HG02678 (cell line): ENCODE results near the gene AHNAK2.

Experiments
- ATAC-seq: cut with Tn5 transposase; IDR thresholded peaks from one replicate; pipeline ENCODE4 v1.9.1; 2021; ENCODE audit warnings: mild to moderate bottlenecking, moderate library complexity; ENCODE audit not compliant: unreplicated experiment

AHNAK2 gene

GRCh38 chr14:104941508-104942365 is 36.4 kb downstream of the AHNAK2 start:
- ATAC-seq = no peak

DNA sequence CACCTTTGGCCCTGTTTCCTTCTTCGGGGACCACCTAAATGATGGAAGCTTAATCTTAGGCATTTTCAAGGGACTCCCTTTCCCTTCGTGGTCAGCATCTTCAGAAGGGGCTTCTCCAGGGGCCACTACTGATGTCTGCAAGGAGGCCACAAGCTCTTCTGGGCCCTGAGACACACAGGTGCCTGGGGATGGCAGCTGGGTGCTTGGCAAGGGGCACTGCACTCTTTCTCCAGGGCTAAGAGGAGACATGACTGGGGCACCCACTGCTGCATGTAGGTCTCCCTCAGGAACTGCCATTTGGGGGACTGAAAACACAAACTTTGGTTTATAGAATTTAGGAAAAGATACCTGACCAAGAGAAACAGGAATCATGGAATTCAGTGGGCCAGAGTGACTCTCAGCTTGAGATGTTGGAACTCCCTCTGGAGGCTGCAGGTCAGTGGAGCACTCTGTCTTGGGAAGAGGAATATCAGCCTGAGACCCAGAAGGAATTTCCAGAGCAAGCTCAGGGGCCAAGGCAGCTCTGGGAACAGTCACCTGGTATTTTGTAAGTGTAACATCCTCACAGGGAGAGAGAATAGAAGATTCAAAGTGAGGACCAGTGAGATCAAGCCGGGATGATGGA is 37.5 kb downstream of the AHNAK2 start:
- no peak for ATAC-seq

DNA sequence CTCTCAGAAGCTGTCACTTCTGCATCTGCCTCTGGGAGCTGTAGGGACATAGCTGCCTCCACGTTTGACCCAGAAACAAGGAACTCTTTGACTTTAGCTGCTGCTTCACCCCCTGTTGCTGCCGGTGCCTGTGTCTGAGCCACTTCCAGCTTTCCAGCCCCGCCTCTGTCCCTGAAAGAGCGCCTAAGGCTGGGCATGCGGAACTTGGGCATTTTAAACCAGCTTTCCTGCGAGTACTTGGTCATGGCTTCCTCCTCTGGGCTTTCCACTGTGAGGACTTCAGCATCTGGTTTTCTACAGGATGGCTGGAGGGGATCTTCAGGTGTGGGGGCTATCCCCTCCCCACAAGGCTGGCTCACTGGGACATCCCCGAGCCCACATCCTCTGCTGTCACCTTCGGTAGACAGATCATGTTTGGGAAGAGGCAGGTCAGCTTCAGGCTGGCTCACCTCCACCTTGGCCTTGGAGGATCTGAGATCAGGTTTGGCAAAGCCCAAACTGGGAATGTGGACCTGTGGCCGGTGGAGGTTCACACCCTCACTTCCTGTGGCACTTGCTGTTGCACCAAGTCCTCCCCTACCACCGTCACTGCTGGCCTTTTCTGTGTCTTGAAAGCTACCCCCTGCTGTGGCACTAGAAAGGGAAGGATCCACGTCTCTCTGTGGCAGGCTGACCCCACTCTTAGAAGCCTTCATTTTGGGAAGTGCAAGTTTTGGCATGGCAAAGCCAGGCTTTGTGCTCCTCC is 38.3 kb downstream of the AHNAK2 start:
- no peak for ATAC-seq

- no peak for ATAC-seq
Observed at GRCh38 chr14:104938960-104939359, 39.2 kb downstream of the AHNAK2 start.

DNA sequence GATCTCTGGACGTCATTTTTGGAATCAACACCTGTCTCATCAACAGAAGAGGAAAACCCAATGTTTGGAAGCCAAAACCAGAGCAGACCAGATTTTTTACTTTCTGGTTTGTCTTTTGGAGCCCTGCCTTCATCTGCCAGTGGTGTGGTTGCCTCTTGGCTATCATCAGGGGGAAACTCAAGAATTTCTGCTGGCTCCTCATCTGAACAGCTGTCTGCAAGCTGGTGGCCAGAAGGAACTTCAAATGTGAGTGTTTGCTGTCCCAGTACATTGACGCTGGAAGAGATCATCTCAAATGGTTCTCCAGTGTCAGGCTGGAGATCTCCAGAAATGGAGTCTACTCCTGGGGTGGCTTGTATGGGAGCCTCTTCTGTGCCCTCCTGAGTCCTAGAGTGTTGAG is 39.7 kb downstream of the AHNAK2 start:
- ATAC-seq = no peak

GRCh38 chr14:104937694-104938365 is 40.3 kb downstream of the AHNAK2 start:
- ATAC-seq = no peak

GRCh38 chr14:104937161-104937560 is 41.0 kb downstream of the AHNAK2 start:
- no peak for ATAC-seq

DNA sequence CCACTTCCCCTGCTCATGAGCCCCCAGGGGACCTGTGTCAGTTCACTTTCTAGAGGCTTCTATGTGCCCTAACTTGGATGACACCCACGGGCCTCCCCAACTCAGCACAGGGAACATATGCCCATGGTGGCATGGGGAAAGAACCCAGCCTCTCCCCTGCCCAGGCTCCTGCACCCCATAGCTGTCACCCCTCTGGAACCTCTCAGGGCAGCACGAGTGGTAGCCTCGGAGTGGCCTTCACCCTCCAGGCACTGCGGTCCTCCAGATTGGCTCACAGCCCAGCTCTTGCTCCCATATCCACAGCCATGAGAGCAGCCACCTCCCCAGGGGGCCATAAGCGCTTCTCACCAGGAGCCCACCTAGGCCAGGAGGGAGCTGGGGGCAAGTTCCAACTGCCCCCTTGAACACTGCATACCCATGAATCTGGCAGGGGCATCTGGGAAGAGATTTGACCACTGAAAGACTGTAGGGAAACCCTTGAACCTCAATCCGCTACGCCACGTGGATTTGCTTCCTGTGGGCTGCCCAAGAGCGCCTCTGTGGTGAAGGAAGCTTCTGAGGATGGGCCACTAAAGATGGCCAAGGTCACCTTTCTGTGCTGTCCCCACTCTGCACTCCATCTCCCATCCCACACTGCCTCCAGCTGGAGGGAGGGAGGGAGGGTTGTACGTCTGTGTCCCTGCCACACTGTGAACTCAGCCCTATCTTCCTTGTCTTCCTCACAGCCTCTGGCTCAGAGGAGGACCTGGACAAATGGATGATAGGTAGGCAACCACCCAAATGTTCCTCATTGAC is 41.6 kb downstream of the AHNAK2 start:
- no peak for ATAC-seq

DNA sequence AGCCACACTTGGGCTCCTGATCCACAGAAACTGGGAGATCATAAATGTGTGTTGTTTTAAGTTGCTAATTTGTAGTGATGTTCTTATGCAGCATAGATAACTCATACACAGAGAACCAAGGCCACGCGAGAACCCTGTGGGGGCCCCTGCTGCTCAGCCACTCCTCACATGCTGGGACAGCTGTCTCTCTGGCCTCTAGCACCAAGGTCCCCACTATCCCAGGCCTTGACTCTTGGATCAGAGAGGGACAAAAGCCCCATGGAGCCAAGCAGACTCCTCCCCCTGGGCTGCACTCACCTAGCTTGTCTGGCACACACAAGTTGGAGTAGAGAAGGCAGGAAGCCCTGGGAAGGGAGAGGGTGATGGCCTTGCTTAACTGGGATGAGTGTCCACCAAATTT is 42.2 kb downstream of the AHNAK2 start:
- no peak for ATAC-seq

GRCh38 chr14:104935026-104935650 is 43.0 kb downstream of the AHNAK2 start:
- ATAC-seq = no peak

GRCh38 chr14:104933746-104934733 is 44.1 kb downstream of the AHNAK2 start:
- ATAC-seq = no peak

DNA sequence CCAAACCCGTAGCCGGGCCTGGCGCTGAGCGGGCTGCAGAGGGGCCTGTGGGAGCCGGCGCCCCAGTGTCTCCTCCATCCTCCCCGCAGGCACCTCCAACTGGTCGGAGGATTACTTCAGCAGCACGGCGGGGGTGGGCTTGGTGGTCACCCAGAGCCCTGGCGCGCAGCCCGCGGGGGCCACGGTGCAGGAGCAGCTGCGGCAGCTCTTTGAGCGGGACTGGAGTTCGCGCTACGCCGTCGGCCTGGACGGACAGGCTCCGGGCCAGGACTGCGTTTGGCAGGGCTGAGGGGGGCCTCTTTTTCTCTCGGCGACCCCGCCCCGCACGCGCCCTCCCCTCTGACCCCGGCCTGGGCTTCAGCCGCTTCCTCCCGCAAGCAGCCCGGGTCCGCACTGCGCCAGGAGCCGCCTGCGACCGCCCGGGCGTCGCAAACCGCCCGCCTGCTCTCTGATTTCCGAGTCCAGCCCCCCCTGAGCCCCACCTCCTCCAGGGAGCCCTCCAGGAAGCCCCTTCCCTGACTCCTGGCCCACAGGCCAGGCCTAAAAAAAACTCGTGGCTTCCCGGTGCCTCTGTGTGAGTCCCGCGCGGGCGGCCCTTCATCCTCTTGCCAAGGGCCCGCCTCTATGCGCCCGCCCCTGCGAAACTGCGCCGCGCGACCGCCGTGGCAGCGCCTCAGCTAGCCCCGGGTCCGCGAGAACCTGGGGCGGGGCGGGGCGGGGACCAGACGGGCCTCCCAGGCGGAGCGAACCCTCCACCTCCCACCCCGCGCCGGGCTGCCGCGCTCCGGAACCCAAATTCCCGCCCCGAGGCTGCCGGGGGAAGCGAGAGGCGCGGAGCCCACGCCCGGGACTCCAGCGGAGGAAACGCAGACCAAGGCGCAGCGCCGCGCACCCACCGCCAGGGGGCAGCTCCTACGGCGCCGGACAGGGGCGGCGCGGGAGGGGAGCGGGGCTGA is 45.2 kb downstream of the AHNAK2 start:
- peak; percentile 51 for ATAC-seq

- ATAC-seq = no peak
Observed at GRCh38 chr14:104931771-104932675, 46.2 kb downstream of the AHNAK2 start.

GRCh38 chr14:104931304-104931770 is 46.8 kb downstream of the AHNAK2 start:
- ATAC-seq = no peak

- ATAC-seq = no peak
Observed at GRCh38 chr14:104930526-104931303, 47.5 kb downstream of the AHNAK2 start.
